Keratinocyte (primary cell): ENCODE data around the gene CFAP92.

Experiments
- CTCF ChIP-seq, 3 experiments: IDR thresholded peaks in 1 of 3; conservative IDR thresholded peaks in 1 of 3; optimal IDR thresholded peaks in 1 of 3; 2 replicates in 2 of 3; 3 replicates in 1 of 3; pipeline versions ENCODE3 to v1.5.1; 2011; ENCODE audit warnings: low read length in 3 of 3, mild to moderate bottlenecking in 3 of 3, moderate library complexity in 2 of 3, control low read depth in 1 of 3, inconsistent platforms in 1 of 3; ENCODE audit not compliant: insufficient read depth in 2 of 3; ENCODE audit errors: extremely low read depth in 1 of 3
- EZH2 ChIP-seq: IDR thresholded peaks from one replicate; pipeline ENCODE4 v1.6.1; 2012; ENCODE audit warnings: inconsistent platforms, mild to moderate bottlenecking, low read length, moderate library complexity

DNA sequence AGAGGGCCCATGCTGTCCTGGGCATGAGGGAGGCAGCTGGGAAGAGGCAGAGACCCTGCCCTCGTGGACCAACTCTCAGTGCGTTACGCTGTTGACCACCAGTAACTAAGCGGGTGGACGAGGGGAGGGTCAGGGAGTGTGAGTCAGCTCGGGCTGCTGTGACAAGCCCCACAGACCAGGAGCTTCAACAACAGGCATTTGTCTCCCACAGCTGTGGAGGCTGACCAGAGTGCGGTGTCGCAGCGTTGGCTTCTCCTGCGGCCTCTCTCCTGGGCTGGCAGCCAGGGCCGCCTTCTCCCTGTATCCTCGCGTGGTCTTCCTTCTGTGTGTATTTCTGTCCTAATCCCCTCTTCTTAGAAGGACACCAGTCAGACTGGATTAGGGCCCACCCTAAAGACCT, 20.3 kb upstream of the CFAP92 start:
- TF ChIP-seq EZH2 (no peak), CTCF (optimal IDR thresholded peaks at IDR 0.05 in 1 of 3, IDR thresholded peaks at IDR 0.05 in 1 of 3, conservative IDR thresholded peaks at IDR 0.05 in 1 of 3; ENCODE audit: extremely low read depth in 1 of 3, insufficient read depth in 2 of 3, low read length in 3 of 3) (no peak)
